Stimulated activated CD8-positive, alpha-beta memory T cell treated with anti-CD3 and anti-CD28 coated beads, Interleukin-15, amount 100 ng/mL, for 48 hours (primary cell): ENCODE results near the gene NRARP.

Experiments
- DNase-seq, 2 donors: peaks; one replicate each; pipeline ENCODE4 v3.0.0-alpha.2; 2020; ENCODE audit warnings: low read depth in 2 of 2

The NRARP gene

GRCh38 chr9:137277329-137278041 lies 24.6 kb downstream of the NRARP start, which contains the start of gene TOR4A:
TOR4A (plus strand) TSS chr9:137277726; CDS start chr9:137278690, 964 bp downstream.
- no peak for DNase-seq

GRCh38 chr9:137276473-137277328 lies 25.4 kb downstream of the NRARP start:
- no peak for DNase-seq

- no peak for DNase-seq
These were observed 26.2 kb downstream of the NRARP start for GRCh38 chr9:137275588-137276472.

GRCh38 chr9:137275203-137275587 lies 26.9 kb downstream of the NRARP start:
- DNase-seq = no peak

- no peak for DNase-seq
These were observed 28.3 kb downstream of the NRARP start for GRCh38 chr9:137273611-137274320.

GRCh38 chr9:137273095-137273490 lies 29.0 kb downstream of the NRARP start:
- no peak for DNase-seq

- no peak for DNase-seq
These were observed 29.6 kb downstream of the NRARP start for GRCh38 chr9:137272241-137273094.

GRCh38 chr9:137271696-137272076 lies 30.4 kb downstream of the NRARP start:
- DNase-seq = no peak

GRCh38 chr9:137270929-137271695 lies 31.0 kb downstream of the NRARP start:
- no peak for DNase-seq

GRCh38 chr9:137269231-137269772 lies 32.8 kb downstream of the NRARP start:
- no peak for DNase-seq

GRCh38 chr9:137268538-137269201 lies 33.4 kb downstream of the NRARP start:
- DNase-seq = no peak

GRCh38 chr9:137267933-137268355 lies 34.1 kb downstream of the NRARP start:
- no peak for DNase-seq

GRCh38 chr9:137266585-137267453 lies 35.3 kb downstream of the NRARP start:
- DNase-seq = no peak

GRCh38 chr9:137266162-137266527 lies 35.9 kb downstream of the NRARP start:
- no peak for DNase-seq

GRCh38 chr9:137265496-137266161 lies 36.4 kb downstream of the NRARP start:
- no peak for DNase-seq

- DNase-seq = no peak
These were observed 38.0 kb downstream of the NRARP start for GRCh38 chr9:137264067-137264466.

GRCh38 chr9:137263506-137263905 lies 38.6 kb downstream of the NRARP start:
- no peak for DNase-seq
